Measurements from ENCODE around the gene IL1F10.

DNA sequence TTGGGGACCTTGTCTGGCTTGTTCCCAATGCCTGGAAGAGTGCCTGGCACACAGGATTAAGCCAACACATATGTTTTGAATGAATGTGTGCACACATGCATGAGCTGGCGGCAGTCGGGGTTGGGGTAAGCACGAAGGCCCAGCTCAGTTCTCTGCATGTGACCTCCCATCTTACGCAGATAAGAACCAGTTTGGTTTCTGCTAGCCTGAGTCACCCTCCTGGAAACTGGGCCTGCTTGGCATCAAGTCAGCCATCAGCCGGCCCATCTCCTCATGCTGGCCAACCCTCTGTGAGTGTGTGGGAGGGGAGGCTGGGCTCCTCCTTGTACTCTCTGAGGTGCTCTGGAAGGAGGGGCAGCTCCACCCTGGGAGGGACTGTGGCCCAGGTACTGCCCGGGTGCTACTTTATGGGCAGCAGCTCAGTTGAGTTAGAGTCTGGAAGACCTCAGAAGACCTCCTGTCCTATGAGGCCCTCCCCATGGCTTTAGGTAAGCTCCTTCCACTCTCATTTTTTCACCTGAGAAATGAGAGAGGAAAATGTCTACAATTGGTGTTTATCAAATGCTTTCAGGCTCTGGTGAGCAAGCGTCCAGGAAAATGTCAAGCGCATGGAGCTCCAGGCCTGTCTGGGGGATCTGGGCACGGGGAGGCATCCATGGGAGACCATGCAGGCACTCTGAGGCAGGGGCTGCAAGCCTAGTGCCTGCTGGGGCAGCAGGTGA lies 49.9 kb downstream of the IL1F10 start:
- TF ChIP-seq, protein P1, sequence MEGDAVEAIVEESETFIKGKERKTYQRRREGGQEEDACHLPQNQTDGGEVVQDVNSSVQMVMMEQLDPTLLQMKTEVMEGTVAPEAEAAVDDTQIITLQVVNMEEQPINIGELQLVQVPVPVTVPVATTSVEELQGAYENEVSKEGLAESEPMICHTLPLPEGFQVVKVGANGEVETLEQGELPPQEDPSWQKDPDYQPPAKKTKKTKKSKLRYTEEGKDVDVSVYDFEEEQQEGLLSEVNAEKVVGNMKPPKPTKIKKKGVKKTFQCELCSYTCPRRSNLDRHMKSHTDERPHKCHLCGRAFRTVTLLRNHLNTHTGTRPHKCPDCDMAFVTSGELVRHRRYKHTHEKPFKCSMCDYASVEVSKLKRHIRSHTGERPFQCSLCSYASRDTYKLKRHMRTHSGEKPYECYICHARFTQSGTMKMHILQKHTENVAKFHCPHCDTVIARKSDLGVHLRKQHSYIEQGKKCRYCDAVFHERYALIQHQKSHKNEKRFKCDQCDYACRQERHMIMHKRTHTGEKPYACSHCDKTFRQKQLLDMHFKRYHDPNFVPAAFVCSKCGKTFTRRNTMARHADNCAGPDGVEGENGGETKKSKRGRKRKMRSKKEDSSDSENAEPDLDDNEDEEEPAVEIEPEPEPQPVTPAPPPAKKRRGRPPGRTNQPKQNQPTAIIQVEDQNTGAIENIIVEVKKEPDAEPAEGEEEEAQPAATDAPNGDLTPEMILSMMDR (IDR thresholded peaks at IDR 0.05; ENCODE audit: poor library complexity) = no peak
- TF ChIP-seq EZH2 (IDR thresholded peaks at IDR 0.05; ENCODE audit: borderline replicate concordance) = no peak

All from hepatocyte (in vitro differentiated cells).